HG03159 (cell line): ENCODE results near the gene BTRC.
"Not testable (repeated sequence)": the region's sequence is repeated elsewhere in the genome, so short reads cannot be mapped to it uniquely, and the experiment has no call there.

Experiments used
- ATAC-seq: cut with Tn5 transposase; IDR thresholded peaks from one replicate; pipeline ENCODE4 v1.9.1; 2021; ENCODE audit warnings: mild to moderate bottlenecking, moderate library complexity; ENCODE audit not compliant: unreplicated experiment

Gene BTRC

DNA sequence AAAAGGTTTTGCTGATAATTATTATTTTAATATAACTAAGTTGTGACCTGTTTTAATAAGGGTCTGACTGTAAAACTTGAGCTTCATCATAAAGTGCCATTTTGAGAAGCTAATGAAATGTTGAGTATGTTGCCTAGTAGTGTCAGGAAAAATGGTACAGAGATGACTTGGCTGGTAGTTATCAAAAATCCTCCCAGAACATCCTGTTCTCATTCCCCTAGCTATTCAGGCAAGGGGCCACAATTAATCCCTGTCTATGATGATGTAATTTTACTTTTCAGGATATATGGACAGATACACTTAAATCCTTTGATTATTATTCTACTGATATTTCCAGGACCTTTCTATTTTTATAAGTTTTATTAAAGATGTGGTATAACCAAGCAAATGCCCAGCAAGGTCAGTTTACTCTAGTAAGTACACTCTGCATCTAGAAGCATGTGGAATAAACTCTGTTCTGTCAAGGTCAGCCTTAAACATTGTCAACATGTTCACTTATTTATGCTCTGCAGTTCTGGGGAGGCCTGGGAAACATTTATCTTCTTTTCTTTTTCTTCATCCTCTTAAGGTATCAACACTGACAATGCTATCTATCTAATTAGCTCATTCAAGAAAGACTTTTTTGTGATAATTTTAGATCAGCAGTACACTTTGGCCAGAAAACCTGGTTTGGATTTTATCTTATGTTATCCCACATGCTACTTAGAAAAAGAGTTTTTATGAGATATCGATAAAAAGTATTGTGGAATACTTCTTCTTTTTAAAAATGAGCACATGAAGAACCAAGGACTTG is 32.1 kb downstream of the BTRC start:
- ATAC-seq: no peak

DNA sequence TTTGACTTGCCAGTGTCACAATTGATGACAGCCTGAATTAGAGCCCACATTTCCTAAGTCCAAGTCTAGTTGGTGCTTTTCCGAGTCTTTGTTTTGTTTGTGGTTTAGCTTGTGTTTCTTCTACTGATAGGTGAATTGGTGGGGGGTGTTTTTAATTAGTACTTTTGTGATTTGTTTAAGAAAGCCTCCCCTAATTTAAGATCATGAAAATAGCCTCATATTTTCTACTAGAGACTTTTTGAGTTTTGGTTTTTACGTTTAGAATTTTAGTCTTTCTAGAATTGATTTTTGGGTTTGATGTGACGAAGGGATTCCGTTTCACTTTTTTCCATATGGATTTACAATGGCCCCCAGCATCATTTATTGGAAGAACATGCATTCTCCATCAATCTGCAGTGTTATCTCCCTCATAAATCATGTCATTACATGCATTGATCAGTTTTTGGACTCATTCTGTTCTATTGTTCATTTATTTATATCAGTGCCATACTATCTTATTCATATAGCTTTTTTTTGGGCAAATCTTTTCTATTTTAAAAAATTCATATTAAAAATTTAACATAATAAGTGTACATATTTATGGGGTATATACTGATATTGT is 32.8 kb downstream of the BTRC start:
- no peak for ATAC-seq

DNA sequence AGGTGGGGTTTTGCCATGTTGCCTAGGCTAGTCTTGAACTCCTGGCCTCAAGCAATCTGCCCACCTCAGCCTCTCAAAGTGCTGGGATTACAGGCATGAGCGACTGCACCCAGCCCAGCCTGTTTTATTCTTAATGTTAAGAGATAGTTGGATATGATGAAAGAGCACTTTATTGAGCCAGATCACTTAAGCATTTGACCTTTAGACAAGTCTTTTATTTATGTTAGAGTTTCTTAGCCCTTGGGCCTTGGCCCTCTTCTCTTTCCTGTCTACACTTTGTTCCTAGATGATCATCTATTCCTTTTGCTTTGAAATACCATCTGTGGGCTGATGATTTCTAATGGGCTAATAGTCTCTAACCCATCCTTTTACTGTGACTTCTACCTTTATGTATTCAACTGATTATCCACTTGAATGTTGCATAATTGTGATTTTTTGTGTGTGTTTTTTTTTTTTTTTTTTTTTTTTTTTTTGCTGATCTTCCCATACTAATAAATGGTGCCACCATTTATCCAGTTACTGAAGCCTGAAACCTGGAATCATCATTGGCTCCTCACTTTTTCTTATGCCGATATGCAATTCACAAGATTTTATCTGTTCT is 34.8 kb downstream of the BTRC start:
- no peak for ATAC-seq

DNA sequence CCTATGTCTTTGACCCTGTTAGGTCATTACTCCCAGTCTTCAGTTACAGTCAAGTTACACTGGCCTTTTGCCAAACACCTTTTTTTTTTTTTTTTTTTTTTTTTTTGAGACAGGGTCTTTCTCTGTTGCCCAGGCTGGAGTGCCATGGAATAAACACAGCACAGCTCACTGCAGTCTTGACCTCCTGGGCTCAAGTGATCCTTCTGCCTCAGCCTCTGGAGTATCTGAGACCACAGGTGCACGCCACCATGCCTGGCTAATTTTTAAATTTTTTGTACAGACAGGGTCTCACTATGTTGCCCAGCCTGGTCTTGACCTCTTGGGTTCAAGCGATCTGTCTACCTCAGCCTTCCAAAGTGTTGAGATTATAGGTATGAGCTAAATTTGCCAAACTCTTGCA is 35.6 kb downstream of the BTRC start:
- not testable (repeated sequence) for ATAC-seq

DNA sequence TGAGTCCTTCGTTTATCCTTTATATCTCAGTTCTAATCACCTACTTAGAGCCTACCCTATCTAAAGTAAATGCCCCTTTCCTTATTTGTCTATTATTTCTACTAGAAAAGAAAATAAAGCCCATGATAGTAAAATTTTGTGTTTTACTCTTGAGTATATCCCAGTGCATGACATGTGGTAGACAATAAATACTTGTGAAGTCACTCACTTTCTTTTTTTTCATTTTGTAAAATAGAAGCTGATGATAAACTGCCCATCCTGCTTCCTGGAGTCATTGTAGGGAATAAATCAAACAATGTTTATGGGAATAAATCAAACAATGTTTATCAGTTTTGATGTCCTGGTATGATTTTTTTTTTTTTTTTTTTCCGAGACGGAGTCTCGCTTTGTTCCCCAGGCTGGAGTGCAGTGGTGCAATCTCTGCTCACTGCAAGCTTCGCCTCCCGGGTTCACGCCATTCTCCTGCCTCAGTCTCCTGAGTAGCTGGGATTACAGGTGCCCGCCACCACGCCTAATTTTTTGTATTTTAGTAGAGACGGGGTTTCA is 36.1 kb downstream of the BTRC start:
- no peak for ATAC-seq

DNA sequence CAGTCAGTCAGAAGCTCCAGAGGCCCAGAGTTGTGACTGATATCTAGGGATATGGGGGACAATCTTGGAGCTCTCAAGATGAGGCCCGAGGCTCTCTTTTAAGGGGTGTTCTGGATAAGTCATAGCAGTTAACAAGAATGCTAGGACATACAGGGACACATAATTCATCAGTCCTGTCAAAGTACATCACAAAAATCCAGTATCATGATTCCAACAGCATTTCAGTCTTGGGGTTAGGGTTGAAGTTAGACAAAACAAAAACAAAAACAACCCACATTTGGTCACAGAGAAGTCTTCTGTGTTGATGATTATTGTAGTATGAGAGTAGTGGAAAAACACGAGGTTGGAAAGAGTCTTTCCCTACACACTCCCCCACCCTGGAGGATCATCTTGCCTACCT is 39.4 kb downstream of the BTRC start:
- ATAC-seq: no peak

DNA sequence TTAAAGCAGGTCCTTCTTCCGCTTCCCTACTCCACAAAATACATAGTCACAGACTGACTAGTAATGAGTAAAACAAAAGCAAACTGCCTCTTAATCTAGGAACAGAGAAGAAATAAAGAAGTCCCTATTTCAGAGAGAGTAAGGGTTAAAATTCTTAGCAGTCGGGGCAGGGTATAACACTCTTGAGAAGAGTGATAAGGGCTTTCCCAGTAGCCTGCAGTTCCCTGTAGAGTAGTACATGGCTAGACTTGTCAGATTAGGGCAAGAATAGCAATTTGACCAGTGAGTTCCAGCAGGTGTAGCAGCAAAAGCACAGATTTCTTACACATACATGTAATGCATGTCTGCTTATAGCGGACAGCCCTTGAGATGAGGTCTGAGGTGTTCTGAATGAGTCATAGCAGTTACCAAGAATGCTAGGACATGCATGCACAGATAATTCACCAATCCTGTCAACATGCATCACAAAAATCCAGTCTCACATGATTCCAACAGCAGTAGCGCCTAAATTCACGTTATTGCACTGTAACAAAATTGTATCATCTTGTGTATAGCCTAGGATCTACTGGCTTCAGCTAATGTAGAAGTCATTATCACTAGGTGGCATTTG is 40.7 kb downstream of the BTRC start:
- ATAC-seq: no peak

DNA sequence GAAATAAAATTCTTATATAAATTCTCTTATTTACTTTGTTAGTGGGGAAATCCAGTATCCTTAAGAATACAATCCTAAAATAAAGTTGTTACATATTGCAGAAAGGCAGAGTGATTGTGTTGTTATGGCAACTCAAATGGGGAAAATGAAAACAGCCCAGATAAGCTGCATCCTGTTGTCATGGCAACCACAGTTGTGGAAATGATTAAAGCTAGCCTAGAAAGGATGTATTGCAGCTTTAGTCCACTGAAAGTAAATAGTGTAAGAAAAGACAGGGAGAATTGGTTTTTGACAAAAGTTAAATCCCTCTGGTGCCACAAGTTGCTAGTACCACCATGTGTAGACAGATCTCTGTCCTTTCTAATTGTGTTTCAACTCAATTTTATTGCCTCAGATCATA is 43.2 kb downstream of the BTRC start:
- ATAC-seq: no peak

DNA sequence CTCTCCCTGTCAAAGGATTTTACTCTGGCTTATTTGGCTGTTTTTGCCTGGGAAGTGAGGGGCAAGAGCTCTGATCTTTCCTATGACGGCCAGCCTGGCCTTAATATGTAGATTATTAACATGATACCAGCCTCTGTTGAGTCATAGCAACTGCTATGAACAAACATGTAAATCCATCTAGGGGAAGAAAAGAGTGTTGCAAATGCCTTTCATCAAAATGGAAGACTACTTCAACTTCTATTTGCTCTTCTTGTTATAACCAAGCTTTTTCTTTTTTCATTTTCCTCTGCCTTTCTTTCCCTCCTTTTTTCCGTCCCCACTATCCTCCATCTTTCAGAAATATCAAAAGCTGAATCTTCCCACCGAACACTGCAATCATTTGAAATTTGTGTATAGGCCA is 46.6 kb downstream of the BTRC start:
- no peak for ATAC-seq

DNA sequence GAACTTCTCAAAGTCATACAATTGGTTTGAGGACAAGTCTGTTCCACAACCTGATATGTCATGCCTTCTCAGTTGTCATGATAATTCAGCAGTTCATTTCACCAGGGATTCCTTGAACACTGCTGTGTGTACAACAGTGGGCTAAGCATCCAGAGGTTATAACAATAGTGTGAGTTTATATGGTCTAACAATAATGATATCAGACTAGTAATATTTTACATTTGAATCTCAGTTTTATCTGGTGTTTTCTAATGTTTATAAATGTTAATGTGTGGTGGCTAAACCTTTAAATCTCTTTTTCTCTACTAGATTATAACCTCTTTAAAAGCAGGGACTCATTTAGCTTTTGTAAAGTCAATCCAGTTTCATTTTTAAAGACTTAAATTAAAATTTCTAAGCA is 48.7 kb downstream of the BTRC start:
- ATAC-seq: no peak

DNA sequence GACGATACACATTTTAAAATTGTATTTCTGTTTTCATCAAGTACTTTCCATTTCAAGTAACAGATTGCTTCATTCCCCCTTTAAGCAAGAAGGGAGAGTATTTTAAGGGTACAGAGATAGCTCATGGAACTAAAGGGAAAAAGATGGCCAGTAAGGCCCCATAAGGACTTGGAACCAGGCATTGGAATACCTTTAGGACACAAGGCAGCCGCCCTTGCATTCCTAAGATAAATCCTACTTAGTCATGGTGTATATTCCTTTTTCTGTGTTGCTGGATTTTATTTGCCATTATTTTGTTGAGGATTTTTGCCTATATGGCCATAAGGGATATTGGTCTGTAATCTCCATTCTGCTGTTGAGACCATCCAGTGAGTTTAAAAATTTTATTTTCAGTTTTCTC is 49.2 kb downstream of the BTRC start:
- no peak for ATAC-seq

DNA sequence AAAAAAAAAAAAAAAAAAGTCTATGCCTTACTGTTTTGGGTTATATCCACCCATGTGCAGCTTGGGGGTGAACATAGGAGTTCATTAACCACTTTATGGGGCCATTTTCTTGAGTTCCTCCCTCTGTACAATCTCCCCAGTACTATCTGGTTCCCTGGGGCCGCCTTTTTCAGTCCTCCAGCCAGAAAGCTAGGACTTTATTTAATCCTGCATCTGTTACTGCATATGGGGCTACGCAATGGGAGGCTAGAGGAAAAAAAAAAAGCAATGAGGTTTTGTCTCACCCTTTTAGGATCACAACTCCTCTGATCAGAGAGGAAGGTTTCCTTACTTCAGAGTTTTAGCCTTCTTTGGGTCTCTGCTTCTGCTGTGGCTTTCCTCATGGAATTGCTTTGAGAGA is 51.0 kb downstream of the BTRC start:
- ATAC-seq: no peak

DNA sequence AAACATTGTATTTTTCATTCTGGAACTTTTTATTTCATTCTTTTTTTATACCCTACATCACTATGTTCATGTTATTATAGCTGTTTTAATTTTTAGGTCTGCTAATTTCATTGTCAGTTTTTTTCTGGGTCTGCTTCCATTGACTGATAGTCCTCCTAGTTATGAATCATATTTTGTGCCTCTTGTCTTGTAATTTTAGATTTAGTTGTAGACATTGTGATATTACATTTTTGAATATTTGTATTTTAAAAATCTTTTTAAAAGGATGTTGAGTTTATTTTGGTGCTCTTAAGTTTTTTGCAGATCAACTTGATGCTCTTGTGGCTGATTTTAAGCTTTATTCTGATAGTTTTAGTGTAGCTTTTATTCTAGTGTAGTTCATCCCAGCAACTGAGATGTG is 57.6 kb downstream of the BTRC start:
- no peak for ATAC-seq

DNA sequence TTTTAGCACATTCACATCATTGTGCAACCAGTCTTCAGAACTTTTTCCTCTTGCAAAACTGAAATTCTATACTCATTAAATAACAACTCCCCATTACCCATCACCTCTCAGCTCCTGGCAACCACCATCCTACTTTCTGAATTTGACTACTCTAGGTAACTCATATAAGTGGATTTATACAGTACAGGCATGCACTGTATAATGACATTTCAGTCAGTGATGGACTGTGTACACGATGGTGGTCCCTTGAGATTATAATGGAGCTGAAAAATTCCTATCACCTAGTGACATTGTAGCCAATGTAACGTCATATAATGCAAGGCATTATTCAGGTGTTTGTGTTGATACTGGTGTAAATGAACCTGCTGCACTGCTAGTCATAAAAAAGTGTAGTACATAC is 60.1 kb downstream of the BTRC start:
- ATAC-seq: no peak

DNA sequence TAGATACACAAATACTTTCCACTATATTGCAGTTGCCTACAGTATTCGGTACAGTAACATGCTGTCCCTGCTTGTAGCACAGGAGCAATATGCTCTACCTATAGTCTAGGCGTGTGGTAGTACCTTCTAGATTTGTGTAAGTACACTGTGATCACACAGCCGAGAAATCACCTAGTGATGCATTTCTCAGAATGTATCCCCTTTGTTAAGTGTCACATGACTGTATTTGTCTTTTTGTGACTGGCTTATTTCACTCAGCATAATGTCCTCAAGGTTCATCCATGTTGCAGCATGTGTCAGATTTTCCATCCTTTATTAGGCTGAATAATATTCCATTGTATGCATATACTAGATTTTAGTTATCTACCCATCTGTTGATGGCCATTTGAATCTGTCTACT is 61.9 kb downstream of the BTRC start:
- no peak for ATAC-seq

DNA sequence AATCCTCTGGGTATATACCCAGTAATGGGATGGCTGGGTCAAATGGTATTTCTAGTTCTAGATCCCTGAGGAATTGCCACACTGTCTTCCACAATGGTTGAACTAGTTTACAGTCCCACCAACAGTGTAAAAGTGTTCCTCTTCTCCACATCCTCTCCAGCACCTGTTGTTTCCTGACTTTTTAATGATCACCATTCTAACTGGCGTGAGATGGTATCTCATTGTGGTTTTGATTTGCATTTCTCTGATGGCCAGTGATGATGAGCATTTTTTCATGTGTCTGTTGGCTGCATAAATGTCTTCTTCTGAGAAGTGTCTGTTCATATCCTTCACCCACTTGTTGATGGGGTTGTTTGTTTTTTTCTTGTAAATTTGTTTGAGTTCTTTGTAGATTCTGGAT is 68.0 kb downstream of the BTRC start:
- ATAC-seq: not testable (repeated sequence)

DNA sequence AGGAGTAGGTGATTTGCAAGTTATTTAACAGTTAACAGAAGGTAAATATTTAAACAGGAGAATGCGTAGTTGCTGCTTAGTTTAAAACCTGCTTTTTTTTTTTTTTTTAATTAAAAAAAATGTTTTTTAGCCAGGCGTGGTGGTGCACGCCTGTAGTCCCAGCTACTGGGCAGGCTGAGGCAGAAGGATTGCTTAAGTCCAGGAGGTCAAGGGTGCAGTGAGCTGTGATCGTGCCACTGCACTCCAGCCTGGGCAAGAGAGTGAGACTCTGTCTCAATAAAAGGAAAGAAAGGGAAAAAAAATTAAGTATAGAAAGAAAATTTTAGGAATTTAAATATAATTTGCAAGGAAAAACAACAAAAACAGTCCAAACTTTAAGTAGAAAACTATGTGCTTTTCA is 71.6 kb downstream of the BTRC start:
- no peak for ATAC-seq

DNA sequence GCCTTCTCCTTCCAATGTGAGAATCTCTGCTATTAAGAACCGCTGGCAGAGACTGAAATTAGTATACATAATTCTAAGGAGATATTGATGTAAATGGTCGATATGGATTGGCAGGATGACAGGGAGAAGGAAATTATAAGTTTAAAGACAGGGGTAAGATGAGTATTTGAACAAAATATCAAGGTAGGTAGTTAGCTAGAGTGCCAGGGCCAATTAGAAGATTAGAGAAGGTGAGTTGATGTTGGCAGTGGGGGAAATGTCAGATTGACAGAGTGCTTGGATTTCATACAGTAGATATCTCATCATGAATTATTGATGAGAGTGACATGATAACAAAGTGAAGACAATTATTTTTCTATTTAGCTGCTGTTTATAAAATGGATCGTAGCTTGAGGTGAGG is 74.1 kb downstream of the BTRC start:
- ATAC-seq: no peak

DNA sequence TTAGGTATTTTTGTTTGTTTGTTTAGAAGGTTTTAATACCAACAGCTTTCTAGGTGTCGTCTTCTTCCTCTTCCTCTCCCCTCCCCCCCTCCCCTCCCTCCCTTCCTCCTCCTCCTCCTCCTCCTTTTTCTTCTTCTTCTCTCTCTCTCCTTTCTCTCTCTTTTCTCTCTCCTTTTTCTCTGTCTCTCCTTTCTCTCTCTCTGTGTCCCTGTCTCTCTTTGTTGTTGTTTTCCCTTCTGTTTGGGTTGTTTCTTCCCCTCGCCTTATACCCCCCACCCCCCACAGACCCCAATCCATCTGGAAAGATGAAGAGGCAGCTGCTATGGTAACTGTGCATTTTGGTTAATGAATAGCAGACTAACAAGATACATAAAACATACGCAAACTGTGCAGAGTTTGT is 75.5 kb downstream of the BTRC start:
- ATAC-seq: no peak

DNA sequence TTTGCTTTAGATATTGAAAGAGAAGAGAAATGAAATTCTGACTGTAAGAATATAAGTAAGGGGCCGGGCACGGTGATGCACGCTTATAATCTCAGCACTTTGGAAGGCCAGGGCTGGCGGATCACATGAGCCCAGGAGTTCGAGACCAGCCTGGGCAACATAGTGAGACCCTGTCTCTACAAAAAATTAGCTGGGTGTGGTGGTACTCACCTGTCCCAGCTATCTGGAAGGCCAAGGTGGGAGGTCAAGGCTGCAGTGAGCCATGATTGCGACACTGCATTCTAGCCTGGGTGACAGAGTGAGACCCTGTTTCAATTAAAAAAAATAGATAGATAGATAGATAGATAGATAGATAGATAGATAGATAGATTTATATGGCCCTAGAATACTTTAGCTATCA is 82.3 kb downstream of the BTRC start:
- no peak for ATAC-seq

DNA sequence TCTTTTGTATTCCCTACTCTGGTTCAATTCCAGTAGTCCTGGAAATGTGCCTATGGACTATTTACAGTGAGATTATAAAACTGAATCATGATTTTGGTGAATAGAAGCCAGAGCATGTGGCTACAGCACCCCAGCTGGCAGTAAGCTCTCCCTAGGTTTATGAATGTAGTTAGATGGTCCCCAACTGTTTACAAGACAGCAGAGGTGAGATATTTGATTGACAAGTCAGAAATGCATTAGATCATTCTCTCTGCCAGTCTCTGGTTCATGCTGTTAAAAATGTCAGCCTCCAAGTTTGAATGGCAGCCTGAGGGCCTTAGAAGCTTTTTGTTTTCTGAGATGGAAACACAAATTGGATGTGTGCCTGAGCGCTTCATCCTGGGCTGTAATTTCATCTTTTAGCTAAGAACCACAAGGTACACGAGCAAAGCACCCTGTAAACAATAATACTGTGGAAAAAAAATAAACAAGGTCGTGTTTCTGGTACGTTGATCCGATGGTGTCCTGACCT is 85.0 kb downstream of the BTRC start:
- ATAC-seq: no peak
